K562 treated with DMSO at 1 percent for 12 hours (cell line): ENCODE data around the gene PPT2. TPM values are rescaled to one million over a fixed set of nuclear protein-coding genes. Genes with fewer than 3 reads are reported as not detected.

Source experiments
- total RNA-seq: library from RNA; unstranded; fragments of 300-600 nt; gene quantifications from 2 replicates; pipeline ENCODE4 v1.2.3, GENCODE V29; 2022; ENCODE audit not compliant: insufficient read depth

PPT2 gene
- 31.6 and 41.3 TPM in 2 replicates for total RNA-seq

DNA sequence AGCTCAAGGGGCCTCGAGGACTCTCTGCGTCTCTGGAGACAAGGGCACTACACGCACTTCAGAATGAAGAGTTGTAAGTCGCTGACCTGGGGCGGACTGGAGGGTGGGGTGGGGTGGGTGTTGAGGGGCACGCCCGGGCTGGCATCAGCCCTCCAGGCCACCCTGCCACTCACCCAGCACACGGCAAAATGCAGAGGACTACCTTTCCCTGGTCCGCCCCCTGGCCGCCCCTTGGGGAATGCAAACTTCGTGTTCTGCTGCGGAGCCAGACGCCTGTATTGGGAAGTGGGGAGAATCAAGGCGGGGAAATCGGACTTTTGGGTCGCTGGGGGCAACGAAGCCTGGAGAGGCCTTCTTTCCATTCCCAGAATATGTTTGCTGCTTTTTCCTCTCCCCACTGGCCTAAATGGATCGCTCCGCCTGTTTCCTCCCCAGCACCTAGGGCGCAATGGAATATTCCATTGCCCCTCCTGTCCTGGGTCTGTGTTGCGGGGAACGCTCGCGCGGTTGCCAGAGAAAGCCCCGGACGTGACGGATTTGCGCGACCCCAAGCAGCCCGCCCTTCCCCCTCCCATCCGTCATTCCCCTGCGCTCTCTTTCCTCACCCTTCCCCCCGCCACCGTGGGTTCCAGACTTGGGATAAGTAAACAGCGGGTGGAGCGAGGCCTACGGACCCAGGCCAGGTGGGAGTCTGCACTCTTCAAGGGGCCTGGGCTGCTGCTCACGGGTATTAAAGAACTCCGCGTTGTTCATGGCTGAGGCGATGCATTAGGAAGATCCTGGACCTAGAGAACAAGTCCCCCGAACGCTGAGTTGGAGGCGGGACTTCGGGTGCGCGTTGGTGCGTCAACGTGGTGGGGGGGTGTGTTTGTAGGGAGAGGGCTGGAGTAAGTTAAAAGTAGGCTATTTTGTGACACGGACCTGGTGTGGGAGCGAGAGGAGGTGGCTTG is at the start of gene PPT2:
PPT2 (plus strand) TSS at position 578 of the 950 bp plus-strand sequence. CDS start 454 bp downstream, outside the sequence.

GRCh38 chr6:32109114-32109764 is 44.7 kb upstream of the PPT2 start, which contains the start of gene TNXB:
Gene TNXB, minus strand, starts transcription at chr6:32109338. Its CDS starts 11,140 bp downstream, at chr6:32098198.

GRCh38 chr6:32127717-32128592 is 26.0 kb upstream of the PPT2 start, which contains the start of gene ATF6B:
Gene ATF6B, minus strand, starts transcription at chr6:32128246. Its CDS starts 39 bp downstream, at chr6:32128207.

GRCh38 chr6:32151863-32152768 is 1.8 kb upstream of the PPT2 start, which contains the start of gene PRRT1:
Gene PRRT1, minus strand, starts transcription at chr6:32151939. Its CDS starts 112 bp downstream, at chr6:32151827.

DNA sequence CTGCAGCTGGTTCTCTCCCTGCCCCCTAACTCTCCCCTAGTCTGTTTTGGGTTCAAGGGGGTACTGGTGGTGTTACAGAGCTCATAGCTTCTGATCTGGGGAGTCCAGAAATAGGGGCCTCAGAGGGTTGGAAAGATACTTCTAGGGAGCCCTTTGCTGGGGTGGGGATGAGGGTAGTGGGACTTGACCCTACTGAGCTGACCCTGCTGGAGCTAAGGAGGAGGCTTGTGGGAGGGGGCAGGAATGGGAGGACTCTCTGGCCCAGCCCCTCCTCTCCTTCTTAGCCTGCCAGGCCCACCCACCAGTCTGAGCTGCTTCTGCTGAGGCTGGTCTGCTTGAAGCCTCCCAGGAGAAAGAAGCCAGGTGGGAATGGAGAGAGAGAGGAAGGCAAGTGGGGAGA is 10.4 kb downstream of the PPT2 start, which contains the start of gene EGFL8:
EGFL8 (plus strand) TSS at position 301 of the 400 bp plus-strand sequence. CDS start 1,571 bp downstream, outside the sequence.

GRCh38 chr6:32175711-32176475 is 22.0 kb downstream of the PPT2 start, which contains the start of gene AGPAT1:
Gene AGPAT1, minus strand, starts transcription at chr6:32176084. Its CDS starts 4,588 bp downstream, at chr6:32171496.

GRCh38 chr6:32177788-32178546 is 24.0 kb downstream of the PPT2 start, which contains the start of gene RNF5:
Gene RNF5, plus strand, starts transcription at chr6:32178405. Its CDS starts 107 bp downstream, at chr6:32178512.

GRCh38 chr6:32184084-32184640 is 30.2 kb downstream of the PPT2 start, which contains the start of gene AGER:
Gene AGER, minus strand, starts transcription at chr6:32184253. Its CDS starts 31 bp downstream, at chr6:32184222.

DNA sequence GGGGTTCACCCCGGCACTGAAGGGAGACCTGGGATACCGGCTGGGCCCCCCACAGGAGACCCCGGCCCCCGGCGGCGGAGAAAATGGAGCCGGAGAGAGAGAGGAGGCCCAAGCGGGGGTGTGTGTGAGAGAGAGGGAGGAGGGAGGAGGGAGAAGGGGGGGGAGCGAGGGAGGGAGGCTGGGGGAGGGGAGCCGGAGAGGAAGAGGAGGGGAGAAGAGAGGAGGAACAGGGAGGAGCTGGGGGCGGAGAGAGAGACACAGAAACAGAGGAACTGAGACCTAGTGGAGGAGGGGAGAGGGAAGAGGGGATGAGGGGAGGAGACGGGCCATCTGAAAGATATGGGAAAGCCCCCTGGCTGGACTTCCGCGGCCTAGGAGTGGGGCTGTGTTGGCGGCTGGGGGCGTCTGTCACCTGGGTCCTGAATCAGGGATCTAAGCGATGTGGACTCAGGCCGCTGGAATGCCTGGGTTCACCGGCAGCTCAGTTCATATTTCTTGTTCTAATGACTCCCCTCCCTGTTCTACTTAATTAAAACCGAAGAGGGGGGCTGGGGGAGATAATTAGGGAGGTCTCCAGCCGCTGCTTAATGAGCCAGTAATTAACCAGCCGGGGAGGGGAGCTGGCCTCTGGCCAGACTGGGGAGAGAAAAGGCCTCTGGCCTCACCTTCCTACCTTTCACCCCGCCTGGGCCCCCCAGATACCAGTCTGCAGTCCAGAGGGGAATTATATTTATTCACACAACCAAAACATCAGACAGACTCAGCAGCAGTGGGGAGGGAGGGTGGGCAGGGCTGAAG is 36.3 kb downstream of the PPT2 start, which contains the start of gene PBX2:
PBX2 (minus strand) TSS at position 149 of the 798 bp plus-strand sequence. CDS start 287 bp downstream, outside the sequence.

DNA sequence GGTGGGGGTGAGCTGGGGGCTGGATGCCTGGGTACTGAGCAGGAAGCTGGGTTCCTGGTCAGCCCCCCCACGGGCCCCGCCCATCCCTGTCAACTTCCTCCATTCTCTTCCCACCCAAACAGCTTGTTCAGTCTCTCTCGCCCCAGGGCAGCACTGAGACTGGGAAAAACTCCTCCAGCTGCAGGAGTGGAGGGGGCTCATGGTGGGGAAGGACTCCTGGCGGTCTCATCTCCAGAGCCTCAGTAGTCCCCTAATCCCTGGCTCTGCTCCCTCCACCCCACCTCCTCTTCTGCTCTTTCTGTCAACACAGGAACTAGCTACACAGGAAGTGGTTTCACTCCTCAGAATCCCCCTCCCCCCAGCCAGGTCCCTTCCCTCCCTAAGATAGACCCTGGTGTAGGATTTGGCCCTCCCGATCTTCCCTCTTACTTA is 38.7 kb downstream of the PPT2 start, which contains the start of gene GPSM3:
GPSM3 (minus strand) TSS at position 36 of the 432 bp plus-strand sequence. CDS start 130 bp downstream, outside the sequence.

Other genes starting within 250 kb of the PPT2 start
- 8.2 and 11.3 TPM in 2 replicates for gene C2, start 226.4 kb upstream of the PPT2 start, total RNA-seq
- gene CFB, start 208.0 kb upstream of the PPT2 start, total RNA-seq: 1.1 TPM in 1 of 2 replicates, not detected in the other
- 77.2 and 101 TPM in 2 replicates for gene NELFE, start 195.2 kb upstream of the PPT2 start, total RNA-seq
- 52.5 and 70.7 TPM in 2 replicates for gene SKIC2, start 195.0 kb upstream of the PPT2 start, total RNA-seq
- gene DXO, start 182.0 kb upstream of the PPT2 start, total RNA-seq: 16.1 and 31.2 TPM in 2 replicates
- gene C4A, start 172.1 kb upstream of the PPT2 start, total RNA-seq: 1.9 and 6.4 TPM in 2 replicates
- 3.6 and 5.9 TPM in 2 replicates for gene C4B, start 139.3 kb upstream of the PPT2 start, total RNA-seq
- gene CYP21A2, start 115.7 kb upstream of the PPT2 start, total RNA-seq: 0.72 TPM in 1 of 2 replicates, not detected in the other
- gene TNXB, start 44.8 kb upstream of the PPT2 start, total RNA-seq: 19.3 and 23.3 TPM in 2 replicates
- gene ATF6B, start 25.9 kb upstream of the PPT2 start, total RNA-seq: 63.5 and 117 TPM in 2 replicates
- 21.4 and 31.3 TPM in 2 replicates for gene FKBPL, start 23.9 kb upstream of the PPT2 start, total RNA-seq
- gene PRRT1, start 2.2 kb upstream of the PPT2 start, total RNA-seq: 3.4 and 11.2 TPM in 2 replicates
- 9.4 and 17.1 TPM in 2 replicates for gene EGFL8, start 10.5 kb downstream of the PPT2 start, total RNA-seq
- gene AGPAT1, start 21.9 kb downstream of the PPT2 start, total RNA-seq: 99.4 and 156 TPM in 2 replicates
- gene RNF5, start 24.3 kb downstream of the PPT2 start, total RNA-seq: 263 and 302 TPM in 2 replicates
- gene AGER, start 30.1 kb downstream of the PPT2 start, total RNA-seq: 5.5 and 8.8 TPM in 2 replicates
- gene PBX2, start 36.1 kb downstream of the PPT2 start, total RNA-seq: 28.1 and 63.5 TPM in 2 replicates
- 48.7 and 51.1 TPM in 2 replicates for gene GPSM3, start 38.5 kb downstream of the PPT2 start, total RNA-seq
- 2.4 and 3.7 TPM in 2 replicates for gene NOTCH4, start 69.9 kb downstream of the PPT2 start, total RNA-seq
- not detected in 2 replicates for gene TSBP1, start 217.8 kb downstream of the PPT2 start, total RNA-seq